OCI-LY1 (cell line): Measurements from ENCODE around the gene NAV1.
"Not testable (repeated sequence)": the region's sequence is repeated elsewhere in the genome, so short reads cannot be mapped to it uniquely, and the experiment has no call there.

Source experiments
- H2AFZ ChIP-seq: fragments of 200-600 bp; sonication (generic), shearing (Covaris generic); 2 replicates; pipeline ENCODE4 v1.6.0; 2014; ENCODE audit warnings: antibody characterized with exemption, mild to moderate bottlenecking, low read length
- H3F3A ChIP-seq: fragments of 200-600 bp; sonication (generic), shearing (Covaris generic); 2 replicates; pipeline ENCODE4 v1.6.0; 2014; ENCODE audit warnings: mild to moderate bottlenecking, antibody characterized with exemption, low read length, moderate library complexity; ENCODE audit not compliant: insufficient read depth
- H3K27ac ChIP-seq: fragments of 200-600 bp; sonication (generic); 2 replicates; pipeline ENCODE4 v1.5.1; 2014; ENCODE audit warnings: low read length, mixed run types, mild to moderate bottlenecking, low read depth; ENCODE audit not compliant: poor library complexity, severe bottlenecking
- H3K27me3 ChIP-seq: fragments of 200-600 bp; sonication (generic); 2 replicates; pipeline ENCODE4 v1.6.0; 2014; ENCODE audit warnings: antibody characterized with exemption, mild to moderate bottlenecking, low read length, moderate library complexity; ENCODE audit not compliant: insufficient read depth
- H3K36me3 ChIP-seq: fragments of 200-600 bp; sonication (generic); 2 replicates; pipeline ENCODE4 v1.6.1; 2014; ENCODE audit warnings: mild to moderate bottlenecking, antibody characterized with exemption, low read length, moderate library complexity, mixed read lengths; ENCODE audit not compliant: insufficient read depth
- H3K4me1 ChIP-seq: fragments of 200-600 bp; sonication (generic); 2 replicates; pipeline ENCODE4 v1.5.1; 2014; ENCODE audit warnings: mild to moderate bottlenecking, low read length, moderate library complexity; ENCODE audit not compliant: insufficient read depth, severe bottlenecking
- H3K4me2 ChIP-seq: fragments of 200-600 bp; sonication (generic), shearing (Covaris generic); 2 replicates; pipeline ENCODE4 v1.6.1; 2014; ENCODE audit warnings: low read length
- H3K4me3 ChIP-seq: fragments of 200-600 bp; sonication (generic); 2 replicates; pipeline ENCODE4 v1.5.1; 2014; ENCODE audit warnings: low read length, low read depth, mild to moderate bottlenecking, mixed read lengths; ENCODE audit not compliant: poor library complexity, severe bottlenecking
- H3K79me2 ChIP-seq: fragments of 200-600 bp; shearing (Covaris generic); 2 replicates; pipeline ENCODE4 v1.6.1; 2016; ENCODE audit warnings: mixed run types, low read length, mixed read lengths; ENCODE audit not compliant: insufficient read depth
- H3K9ac ChIP-seq: fragments of 200-600 bp; sonication (generic), shearing (Covaris generic); 2 replicates; pipeline ENCODE4 v1.6.1; 2014; ENCODE audit warnings: mild to moderate bottlenecking, low read length, mixed read lengths
- H3K9me2 ChIP-seq: fragments of 200-600 bp; sonication (generic), shearing (Covaris generic); 2 replicates; pipeline ENCODE4 v1.6.1; 2014; ENCODE audit warnings: low read depth, mild to moderate bottlenecking, low read length, mixed read lengths
- H3K9me3 ChIP-seq: fragments of 200-600 bp; shearing (Covaris generic); 2 replicates; pipeline ENCODE4 v1.6.1; 2014; ENCODE audit warnings: low read length, mixed read lengths
- H4K20me1 ChIP-seq: fragments of 200-600 bp; sonication (generic), shearing (Covaris generic); 2 replicates; pipeline ENCODE4 v1.6.0; 2016; ENCODE audit warnings: mild to moderate bottlenecking, low read length; ENCODE audit not compliant: insufficient read depth
- EZH2 ChIP-seq: fragments of 200-600 bp; sonication (generic), shearing (Covaris generic); IDR thresholded peaks from 2 replicates; pipeline ENCODE4 v1.8.0; 2017; ENCODE audit warnings: borderline replicate concordance, mixed run types, mild to moderate bottlenecking, antibody characterized with exemption, low read length, moderate library complexity, mixed read lengths
- TF ChIP-seq, protein P1 (sequence below): fragments of 200-600 bp; sonication (generic), shearing (Covaris generic); IDR thresholded peaks from 2 replicates; pipeline ENCODE4 v1.5.1; 2017; ENCODE audit warnings: mild to moderate bottlenecking, antibody characterized with exemption, low read length, moderate library complexity, mixed read lengths

The NAV1 gene

DNA sequence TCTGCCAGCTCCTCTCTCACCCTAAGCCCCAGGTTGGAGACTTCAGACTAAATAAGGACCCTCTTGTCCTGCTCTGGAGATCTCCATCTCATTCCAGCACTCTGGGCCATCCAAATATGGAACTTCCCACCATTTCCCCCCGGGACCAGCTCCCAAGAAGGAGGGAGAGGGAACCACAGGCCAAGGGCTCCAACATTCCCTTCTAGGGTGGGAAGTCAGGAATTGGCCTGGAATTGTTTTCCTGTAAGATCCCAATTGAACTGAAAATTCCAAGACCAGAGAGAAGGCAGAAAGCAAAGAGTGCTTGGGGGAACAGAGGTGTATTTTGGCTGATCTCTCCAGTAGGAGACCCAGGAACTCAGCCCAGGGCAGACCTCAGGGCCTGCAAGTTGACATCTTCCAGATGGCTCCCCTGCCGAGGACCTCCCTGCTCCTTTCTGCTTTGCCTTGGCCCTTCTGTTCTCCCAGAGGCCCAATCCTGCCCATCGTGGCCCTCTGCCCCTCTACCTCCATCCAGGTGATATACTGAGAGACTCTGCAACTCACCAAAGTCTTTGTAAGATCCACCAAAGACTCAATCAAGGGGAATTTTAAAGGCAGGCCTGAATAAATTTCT lies 46.9 kb upstream of the NAV1 start:
- no peaks in the 10 kb centered on the region for H3K9me2 ChIP-seq
- H3K79me2 ChIP-seq, result no peaks in the 10 kb centered on the region
- H3F3A ChIP-seq, result no peaks in the 10 kb centered on the region
- H2AFZ ChIP-seq, result no peak overlapping the region
- H4K20me1 ChIP-seq, result no peaks in the 10 kb centered on the region
- TF ChIP-seq, protein P1, sequence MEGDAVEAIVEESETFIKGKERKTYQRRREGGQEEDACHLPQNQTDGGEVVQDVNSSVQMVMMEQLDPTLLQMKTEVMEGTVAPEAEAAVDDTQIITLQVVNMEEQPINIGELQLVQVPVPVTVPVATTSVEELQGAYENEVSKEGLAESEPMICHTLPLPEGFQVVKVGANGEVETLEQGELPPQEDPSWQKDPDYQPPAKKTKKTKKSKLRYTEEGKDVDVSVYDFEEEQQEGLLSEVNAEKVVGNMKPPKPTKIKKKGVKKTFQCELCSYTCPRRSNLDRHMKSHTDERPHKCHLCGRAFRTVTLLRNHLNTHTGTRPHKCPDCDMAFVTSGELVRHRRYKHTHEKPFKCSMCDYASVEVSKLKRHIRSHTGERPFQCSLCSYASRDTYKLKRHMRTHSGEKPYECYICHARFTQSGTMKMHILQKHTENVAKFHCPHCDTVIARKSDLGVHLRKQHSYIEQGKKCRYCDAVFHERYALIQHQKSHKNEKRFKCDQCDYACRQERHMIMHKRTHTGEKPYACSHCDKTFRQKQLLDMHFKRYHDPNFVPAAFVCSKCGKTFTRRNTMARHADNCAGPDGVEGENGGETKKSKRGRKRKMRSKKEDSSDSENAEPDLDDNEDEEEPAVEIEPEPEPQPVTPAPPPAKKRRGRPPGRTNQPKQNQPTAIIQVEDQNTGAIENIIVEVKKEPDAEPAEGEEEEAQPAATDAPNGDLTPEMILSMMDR, result no peak
- no peak overlapping the region for H3K4me2 ChIP-seq
- no peak overlapping the region for H3K4me3 ChIP-seq
- H3K9me3 ChIP-seq, result no peaks in the 10 kb centered on the region
- no peaks in the 10 kb centered on the region for H3K27me3 ChIP-seq
- no peak overlapping the region for H3K9ac ChIP-seq
- H3K27ac ChIP-seq, result no peak overlapping the region
- peaks cover 46% of the 10 kb centered on the region for H3K36me3 ChIP-seq
- H3K4me1 ChIP-seq, result no peaks in the 10 kb centered on the region

GRCh38 chr1:201493026-201493656 lies 45.8 kb upstream of the NAV1 start:
- H2AFZ ChIP-seq, H3K79me2 ChIP-seq, H3K4me2 ChIP-seq, H3K9me2 ChIP-seq, H3K4me1 ChIP-seq, H3K9ac ChIP-seq, H3K4me3 ChIP-seq, H3K27me3 ChIP-seq, H3K9me3 ChIP-seq, H3K27ac ChIP-seq, H3F3A ChIP-seq, H4K20me1 ChIP-seq: not testable (repeated sequence)
- H3K36me3 ChIP-seq, result peaks cover 45% of the 10 kb centered on the region

DNA sequence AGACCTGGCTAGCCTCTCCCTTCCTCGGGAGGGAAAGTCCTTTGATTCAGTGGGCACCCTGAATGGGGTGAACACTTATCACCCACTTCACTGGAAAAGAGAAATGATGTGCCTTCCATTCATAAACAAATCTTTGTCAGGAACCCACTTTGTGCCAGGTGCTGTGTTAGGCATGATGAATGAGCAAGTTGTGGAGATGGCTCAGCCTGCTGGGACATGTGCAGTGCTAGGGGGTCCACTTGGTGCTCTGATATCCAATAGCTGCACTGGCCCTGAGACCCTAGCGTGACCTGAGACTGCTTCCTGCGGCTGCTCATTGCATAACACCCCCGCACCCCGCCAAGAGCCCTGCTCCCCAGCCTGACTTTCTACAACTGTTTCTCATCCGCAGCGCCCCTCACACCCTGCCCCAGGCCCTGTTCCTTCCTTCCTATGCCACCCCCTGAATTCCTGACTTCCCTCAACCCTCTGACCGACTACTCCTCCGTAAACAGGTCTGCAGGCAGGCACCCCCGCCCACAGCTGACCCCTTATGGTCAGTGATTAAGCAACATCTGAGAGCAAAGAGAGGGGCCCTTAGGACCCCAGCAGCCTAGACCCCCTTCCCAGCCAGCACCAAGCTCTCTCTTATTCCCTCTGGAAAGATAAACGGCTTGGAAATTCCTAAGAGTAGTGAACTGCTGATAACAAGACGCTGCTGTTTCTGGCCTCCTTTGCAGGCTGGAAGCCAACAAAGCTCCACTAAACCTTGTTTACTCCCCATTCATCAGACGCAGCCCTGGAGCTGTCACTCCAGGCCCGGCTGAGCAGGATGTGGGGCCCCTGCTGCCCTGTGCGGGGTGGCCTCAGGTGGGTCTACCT lies 44.9 kb upstream of the NAV1 start:
- no peak overlapping the region for H3K4me3 ChIP-seq
- no peak overlapping the region for H3K4me2 ChIP-seq
- no peak overlapping the region for H3K27ac ChIP-seq

More for the DNA sequence above, 44.9 kb upstream of the NAV1 start:
- H3F3A ChIP-seq, result no peaks in the 10 kb centered on the region
- no peaks in the 10 kb centered on the region for H3K9me2 ChIP-seq
- H4K20me1 ChIP-seq, result no peaks in the 10 kb centered on the region
- TF ChIP-seq EZH2, result no peak
- TF ChIP-seq, protein P1, result no peak
- no peaks in the 10 kb centered on the region for H3K4me1 ChIP-seq
- no peaks in the 10 kb centered on the region for H3K9me3 ChIP-seq
- H3K79me2 ChIP-seq, result no peaks in the 10 kb centered on the region
- no peaks in the 10 kb centered on the region for H3K27me3 ChIP-seq
- H3K36me3 ChIP-seq, result peaks cover 47% of the 10 kb centered on the region
- no peak overlapping the region for H2AFZ ChIP-seq
- no peak overlapping the region for H3K9ac ChIP-seq
